Measurements from ENCODE around the gene PKN1. TPM values are rescaled to one million over a fixed set of nuclear protein-coding genes. Genes with fewer than 3 reads are reported as not detected.

The PKN1 gene
- total RNA-seq, 1 donor: 167 TPM

- TF ChIP-seq, protein P1, sequence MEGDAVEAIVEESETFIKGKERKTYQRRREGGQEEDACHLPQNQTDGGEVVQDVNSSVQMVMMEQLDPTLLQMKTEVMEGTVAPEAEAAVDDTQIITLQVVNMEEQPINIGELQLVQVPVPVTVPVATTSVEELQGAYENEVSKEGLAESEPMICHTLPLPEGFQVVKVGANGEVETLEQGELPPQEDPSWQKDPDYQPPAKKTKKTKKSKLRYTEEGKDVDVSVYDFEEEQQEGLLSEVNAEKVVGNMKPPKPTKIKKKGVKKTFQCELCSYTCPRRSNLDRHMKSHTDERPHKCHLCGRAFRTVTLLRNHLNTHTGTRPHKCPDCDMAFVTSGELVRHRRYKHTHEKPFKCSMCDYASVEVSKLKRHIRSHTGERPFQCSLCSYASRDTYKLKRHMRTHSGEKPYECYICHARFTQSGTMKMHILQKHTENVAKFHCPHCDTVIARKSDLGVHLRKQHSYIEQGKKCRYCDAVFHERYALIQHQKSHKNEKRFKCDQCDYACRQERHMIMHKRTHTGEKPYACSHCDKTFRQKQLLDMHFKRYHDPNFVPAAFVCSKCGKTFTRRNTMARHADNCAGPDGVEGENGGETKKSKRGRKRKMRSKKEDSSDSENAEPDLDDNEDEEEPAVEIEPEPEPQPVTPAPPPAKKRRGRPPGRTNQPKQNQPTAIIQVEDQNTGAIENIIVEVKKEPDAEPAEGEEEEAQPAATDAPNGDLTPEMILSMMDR (IDR thresholded peaks at IDR 0.05; ENCODE audit: extremely low read depth, low read depth, low read length): no peak
- H3K4me2 ChIP-seq (ENCODE audit: insufficient read depth, low read length): peak overlapping the region; percentile 77
- no peaks in the 10 kb centered on the region for H3K9me3 ChIP-seq (ENCODE audit: low read depth, low read length)
- H3K27me3 ChIP-seq (ENCODE audit: insufficient read depth, low read length): peaks cover 5% of the 10 kb centered on the region
- H3K4me3 ChIP-seq (ENCODE audit: insufficient read depth, low read length): no peak overlapping the region
- peaks cover 18% of the 10 kb centered on the region for H4K20me1 ChIP-seq (ENCODE audit: insufficient read depth, low read length)
- no peak for DNase-seq (ENCODE audit: insufficient read length, low spot score, missing footprints)
- H3K36me3 ChIP-seq (ENCODE audit: insufficient read depth, low read length): no peaks in the 10 kb centered on the region
- H3K79me2 ChIP-seq (ENCODE audit: insufficient read depth, low read length): peaks cover 59% of the 10 kb centered on the region
- H3K27ac ChIP-seq (ENCODE audit: low read depth, low read length): no peak overlapping the region
- H2AFZ ChIP-seq (ENCODE audit: low read length): no peak overlapping the region
- H3K4me1 ChIP-seq (ENCODE audit: insufficient read depth, low read length): peaks cover 14% of the 10 kb centered on the region
These were observed 2.4 kb downstream of the PKN1 start for GRCh38 chr19:14435320-14436050.

DNA sequence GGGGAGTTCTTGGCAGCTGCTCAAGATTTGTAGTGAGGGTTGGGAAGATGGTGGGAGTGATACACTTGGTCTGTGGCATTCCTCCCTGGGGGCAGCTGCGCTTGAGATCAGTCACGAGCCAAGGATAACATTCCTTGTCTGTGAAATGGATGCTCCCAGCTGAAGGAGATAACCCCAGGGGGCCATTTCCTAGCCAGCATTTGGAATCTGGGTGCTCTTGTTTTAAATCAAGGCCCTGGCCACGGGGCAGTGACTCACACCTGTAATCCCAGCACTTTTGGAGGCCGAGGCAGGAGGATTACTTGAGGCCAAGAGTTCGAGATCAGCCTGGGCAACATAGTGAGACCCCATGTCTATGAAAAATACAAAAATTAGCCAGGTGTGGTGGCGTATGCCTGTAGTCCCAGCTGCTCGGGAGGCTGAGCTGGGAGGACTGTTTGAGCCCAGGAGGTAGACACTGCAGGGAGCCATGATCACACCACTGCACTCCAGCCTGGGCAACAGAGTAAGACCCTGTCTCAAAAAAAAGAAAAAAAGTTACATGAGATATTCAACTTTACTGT, 4.6 kb downstream of the PKN1 start:
- H3K27me3 ChIP-seq (ENCODE audit: insufficient read depth, low read length): no peaks in the 10 kb centered on the region
- H3K9me3 ChIP-seq (ENCODE audit: low read depth, low read length): no peaks in the 10 kb centered on the region
- TF ChIP-seq, protein P1 (IDR thresholded peaks at IDR 0.05; ENCODE audit: extremely low read depth, low read depth, low read length): no peak
- no peak overlapping the region for H3K4me3 ChIP-seq (ENCODE audit: insufficient read depth, low read length)
- DNase-seq (ENCODE audit: insufficient read length, low spot score, missing footprints): no peak
- H4K20me1 ChIP-seq (ENCODE audit: insufficient read depth, low read length): peaks cover 19% of the 10 kb centered on the region
- H2AFZ ChIP-seq (ENCODE audit: low read length): no peak overlapping the region
- H3K27ac ChIP-seq (ENCODE audit: low read depth, low read length): peak overlapping the region; percentile 33
- H3K4me1 ChIP-seq (ENCODE audit: insufficient read depth, low read length): peaks cover 14% of the 10 kb centered on the region
- peaks cover 5% of the 10 kb centered on the region for H3K36me3 ChIP-seq (ENCODE audit: insufficient read depth, low read length)
- peaks cover 71% of the 10 kb centered on the region for H3K79me2 ChIP-seq (ENCODE audit: insufficient read depth, low read length)
- no peak overlapping the region for H3K4me2 ChIP-seq (ENCODE audit: insufficient read depth, low read length)

DNA sequence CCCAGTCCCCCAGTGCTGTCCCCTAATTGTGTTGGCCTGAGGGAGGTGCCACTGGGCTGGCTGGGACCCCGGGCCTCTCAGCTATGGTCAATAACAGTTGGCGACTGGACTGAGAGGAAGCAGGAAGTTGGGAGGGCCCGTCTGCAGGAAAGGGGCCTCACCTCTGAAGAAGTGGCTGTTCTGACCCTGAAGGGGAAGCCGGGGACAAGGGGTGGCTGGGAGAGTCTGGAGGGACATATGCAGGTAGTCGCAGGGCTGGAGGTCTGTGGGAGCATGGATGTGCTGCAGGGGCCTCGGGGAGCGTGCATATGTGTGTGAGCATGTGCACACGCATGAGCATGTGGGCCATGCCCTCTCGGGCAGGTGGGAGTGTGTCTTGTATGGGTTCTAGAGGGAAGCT, 5.9 kb downstream of the PKN1 start:
- Histone ChIP-seq H3K27me3 (ENCODE audit: insufficient read depth, low read length) (no peaks in the 10 kb centered on the region), H3K9me3 (ENCODE audit: low read depth, low read length) (no peaks in the 10 kb centered on the region), H3K4me1 (ENCODE audit: insufficient read depth, low read length) (peaks cover 11% of the 10 kb centered on the region), H4K20me1 (ENCODE audit: insufficient read depth, low read length) (peaks cover 24% of the 10 kb centered on the region), H3K4me3 (ENCODE audit: insufficient read depth, low read length) (no peak overlapping the region), H3K79me2 (ENCODE audit: insufficient read depth, low read length) (peaks cover 65% of the 10 kb centered on the region), H3K27ac (ENCODE audit: low read depth, low read length) (no peak overlapping the region), H3K4me2 (ENCODE audit: insufficient read depth, low read length) (no peak overlapping the region), H2AFZ (ENCODE audit: low read length) (no peak overlapping the region), H3K36me3 (ENCODE audit: insufficient read depth, low read length) (peaks cover 17% of the 10 kb centered on the region)
- TF ChIP-seq, protein P1 (IDR thresholded peaks at IDR 0.05; ENCODE audit: extremely low read depth, low read depth, low read length): no peak
- DNase-seq (ENCODE audit: insufficient read length, low spot score, missing footprints): no peak

DNA sequence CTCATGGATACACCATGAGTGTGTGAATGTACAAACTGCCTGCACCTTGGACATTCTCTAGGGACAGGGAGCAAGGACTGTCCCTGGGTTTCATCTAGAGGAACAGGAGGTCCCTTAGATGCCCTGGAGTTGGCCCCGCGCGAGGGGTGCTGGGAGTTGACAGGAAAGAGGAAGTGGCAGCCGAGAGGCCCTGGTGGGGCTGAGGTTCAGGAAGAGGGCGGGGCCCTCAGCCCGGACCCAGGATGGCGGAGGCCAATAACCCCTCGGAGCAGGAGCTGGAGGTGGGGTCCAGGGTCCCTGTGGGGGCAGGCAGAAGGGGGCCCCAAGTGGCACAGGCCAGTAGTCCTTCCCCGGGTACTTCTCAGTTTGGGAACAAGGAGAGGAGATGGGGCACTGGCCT, 6.9 kb downstream of the PKN1 start:
- peaks cover 25% of the 10 kb centered on the region for H4K20me1 ChIP-seq (ENCODE audit: insufficient read depth, low read length)
- no peak overlapping the region for H3K27ac ChIP-seq (ENCODE audit: low read depth, low read length)
- no peak overlapping the region for H2AFZ ChIP-seq (ENCODE audit: low read length)
- peaks cover 26% of the 10 kb centered on the region for H3K36me3 ChIP-seq (ENCODE audit: insufficient read depth, low read length)
- no peak overlapping the region for H3K4me3 ChIP-seq (ENCODE audit: insufficient read depth, low read length)
- DNase-seq (ENCODE audit: insufficient read length, low spot score, missing footprints): no peak
- peaks cover 54% of the 10 kb centered on the region for H3K79me2 ChIP-seq (ENCODE audit: insufficient read depth, low read length)
- peaks cover under 1% of the 10 kb centered on the region for H3K4me1 ChIP-seq (ENCODE audit: insufficient read depth, low read length)
- TF ChIP-seq, protein P1 (IDR thresholded peaks at IDR 0.05; ENCODE audit: extremely low read depth, low read depth, low read length): no peak
- H3K9me3 ChIP-seq (ENCODE audit: low read depth, low read length): no peaks in the 10 kb centered on the region
- H3K27me3 ChIP-seq (ENCODE audit: insufficient read depth, low read length): no peaks in the 10 kb centered on the region
- H3K4me2 ChIP-seq (ENCODE audit: insufficient read depth, low read length): no peak overlapping the region

All from osteoblast (primary cell).